Stimulated activated CD4-positive, alpha-beta T cell treated with anti-CD3 and anti-CD28 coated beads, Interleukin-15, amount 100 ng/mL, for 24 hours (primary cell): Measurements from ENCODE around the gene DDX20.

ENCODE experiments used
- DNase-seq: peaks from one replicate; pipeline ENCODE4 v3.0.0-alpha.2; 2020

Gene DDX20

DNA sequence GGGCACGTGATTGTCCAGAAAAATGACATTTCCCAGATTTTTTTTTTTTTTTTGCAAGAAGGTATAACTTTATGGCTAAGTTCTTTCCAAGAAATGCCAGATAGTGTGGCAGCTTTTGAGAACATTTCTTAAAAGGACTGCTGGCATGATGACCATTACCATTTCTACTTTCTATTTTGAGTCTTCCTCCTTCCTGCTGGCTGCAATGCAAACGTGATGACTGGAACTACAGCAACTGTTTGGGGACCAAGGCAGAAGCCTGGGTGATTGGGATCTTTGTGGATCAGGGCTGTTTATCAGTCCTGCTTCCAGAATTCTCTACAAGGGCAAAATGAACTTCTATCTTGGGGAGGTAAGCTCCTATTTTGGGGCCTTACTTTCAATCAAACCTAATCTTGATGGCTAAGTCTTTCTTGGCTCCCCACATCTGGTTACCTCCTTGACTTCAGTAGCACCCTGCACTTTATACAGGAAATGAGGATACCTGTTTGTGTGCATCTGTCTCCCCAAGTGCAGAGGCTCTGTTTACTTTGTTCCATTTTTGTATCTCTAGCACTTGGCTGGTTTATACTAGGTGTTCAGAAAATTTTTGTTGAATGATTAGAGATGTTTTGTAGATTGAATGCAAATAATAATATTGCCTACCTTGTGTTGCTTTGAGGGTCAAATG lies 3.7 kb upstream of the DDX20 start:
- DNase-seq = no peak

DNA sequence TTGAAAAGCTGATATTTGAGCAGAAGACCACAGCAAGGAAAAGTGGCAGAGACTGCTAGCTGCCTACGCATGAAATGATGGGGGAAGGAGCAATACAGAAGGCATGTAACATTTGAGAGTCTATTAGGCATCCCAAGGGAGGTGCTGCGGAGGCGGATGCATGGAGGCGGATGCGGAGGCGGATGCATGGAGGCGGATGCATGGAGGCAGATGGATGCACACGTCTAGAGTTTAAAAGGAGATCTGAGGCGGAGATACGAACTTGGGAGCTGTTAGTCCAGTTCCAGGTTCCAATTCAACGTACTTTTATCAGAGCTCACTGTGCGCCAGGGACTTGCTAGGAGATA lies 744 bp upstream of the DDX20 start:
- DNase-seq = peak; percentile 49

GRCh38 chr1:111756124-111756513 lies 418 bp downstream of the DDX20 start:
- DNase-seq = no peak

DNA sequence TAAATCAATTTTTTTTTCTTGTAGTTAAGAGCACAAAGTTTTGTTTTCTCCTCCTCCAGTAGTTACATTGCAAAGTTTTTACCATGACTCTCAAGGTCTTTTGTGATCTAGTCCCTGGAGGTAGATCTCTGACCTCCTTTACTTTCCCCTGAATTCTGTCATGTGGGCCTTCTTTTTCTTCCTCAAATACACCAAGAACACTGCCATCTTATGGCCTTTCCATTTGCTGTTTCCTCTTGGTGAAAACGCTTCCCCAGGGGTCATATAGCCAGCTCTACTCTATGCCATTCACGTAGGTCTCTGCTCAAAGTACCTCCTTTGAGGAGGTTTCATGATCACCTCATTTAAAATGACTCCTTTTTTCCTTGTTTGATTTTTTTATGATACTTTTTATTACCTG lies 2.7 kb downstream of the DDX20 start:
- no peak for DNase-seq

GRCh38 chr1:111761717-111762116 lies 6.0 kb downstream of the DDX20 start:
- DNase-seq = no peak

GRCh38 chr1:111762332-111762731 lies 6.6 kb downstream of the DDX20 start:
- DNase-seq = no peak

DNA sequence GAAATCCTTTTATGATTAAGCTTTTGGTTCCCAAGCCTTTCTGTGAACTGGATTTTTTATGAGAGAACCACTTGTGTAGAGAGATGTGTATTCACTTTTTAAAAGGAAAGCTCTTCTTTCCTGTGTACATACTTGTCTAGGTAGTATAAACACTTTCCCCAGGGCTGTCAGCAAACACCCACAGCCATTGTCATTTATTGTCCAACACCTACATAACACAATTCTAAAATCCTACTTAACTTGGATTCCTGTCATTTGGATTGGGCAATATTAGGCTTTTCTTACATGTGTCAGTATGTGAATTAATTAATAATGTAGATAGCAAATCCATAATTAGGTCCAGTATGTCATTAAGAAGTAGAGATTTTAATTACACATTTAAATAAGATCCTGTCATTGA lies 12.3 kb downstream of the DDX20 start:
- no peak for DNase-seq

GRCh38 chr1:111768625-111769024 lies 12.9 kb downstream of the DDX20 start:
- no peak for DNase-seq

- peak; percentile 46 for DNase-seq
Observed at GRCh38 chr1:111769517-111770146, 13.9 kb downstream of the DDX20 start.

DNA sequence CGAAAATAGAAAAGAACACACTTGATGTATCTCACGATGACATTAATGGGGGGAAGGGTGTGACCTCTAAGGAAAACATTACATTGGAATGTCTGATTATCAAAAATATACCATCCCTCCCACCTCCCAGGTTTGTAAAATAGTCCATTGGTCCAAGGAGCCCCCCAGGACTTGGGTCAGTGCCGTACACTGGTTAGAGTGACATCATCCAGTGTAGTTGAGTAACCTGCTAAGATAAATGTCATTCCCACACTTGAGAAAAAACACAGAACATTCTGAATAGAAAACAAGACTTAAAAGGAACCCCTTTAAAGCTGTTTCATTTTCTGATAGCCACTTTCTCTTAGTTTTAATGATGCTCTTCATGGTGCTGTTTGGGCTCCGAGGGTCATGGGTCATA lies 15.2 kb downstream of the DDX20 start:
- no peak for DNase-seq

DNA sequence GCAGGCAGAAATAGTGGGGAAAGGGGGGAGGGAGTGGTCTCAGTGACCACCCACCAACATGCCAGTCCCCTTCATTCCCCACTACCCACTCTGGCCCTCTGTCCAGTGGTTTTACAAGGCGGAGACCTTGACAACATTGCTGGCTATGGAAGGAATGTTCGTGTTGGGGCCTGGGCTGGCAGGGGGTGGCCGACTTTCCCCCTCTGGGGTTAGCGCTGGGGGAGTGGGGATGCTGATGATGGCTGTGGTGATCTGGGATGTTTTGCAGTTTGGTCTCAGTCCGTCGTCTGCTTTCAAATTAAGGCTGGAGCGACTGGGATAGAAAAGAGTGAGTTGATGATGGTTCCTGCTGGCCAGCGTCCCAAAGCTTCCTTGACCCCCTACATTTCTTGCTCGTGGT lies 20.3 kb downstream of the DDX20 start:
- no peak for DNase-seq

- DNase-seq = no peak
Observed at GRCh38 chr1:111776391-111776790, 20.7 kb downstream of the DDX20 start.

DNA sequence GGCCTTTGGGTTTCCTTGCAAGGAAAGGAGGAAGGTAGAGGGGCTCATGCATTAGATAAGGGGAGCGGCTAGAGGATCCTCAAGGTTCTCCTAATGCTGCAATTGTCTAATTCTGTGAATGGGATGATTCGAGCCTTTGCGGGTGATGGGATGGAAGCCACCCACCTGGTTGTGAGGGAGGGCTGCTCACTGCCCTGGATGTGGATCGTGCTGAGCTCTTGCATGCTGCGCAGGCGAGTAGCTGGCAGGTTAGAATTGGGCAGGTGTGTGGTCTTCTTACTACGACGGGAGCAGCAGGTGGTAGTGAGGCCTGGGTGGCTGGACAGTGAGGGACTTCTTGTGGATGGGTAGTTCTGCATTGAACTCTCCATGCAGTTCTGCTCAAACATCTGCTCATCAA lies 21.2 kb downstream of the DDX20 start:
- no peak for DNase-seq

- DNase-seq = no peak
Observed at GRCh38 chr1:111777301-111777700, 21.6 kb downstream of the DDX20 start.

- DNase-seq = no peak
Observed at GRCh38 chr1:111778066-111778465, 22.4 kb downstream of the DDX20 start.

DNA sequence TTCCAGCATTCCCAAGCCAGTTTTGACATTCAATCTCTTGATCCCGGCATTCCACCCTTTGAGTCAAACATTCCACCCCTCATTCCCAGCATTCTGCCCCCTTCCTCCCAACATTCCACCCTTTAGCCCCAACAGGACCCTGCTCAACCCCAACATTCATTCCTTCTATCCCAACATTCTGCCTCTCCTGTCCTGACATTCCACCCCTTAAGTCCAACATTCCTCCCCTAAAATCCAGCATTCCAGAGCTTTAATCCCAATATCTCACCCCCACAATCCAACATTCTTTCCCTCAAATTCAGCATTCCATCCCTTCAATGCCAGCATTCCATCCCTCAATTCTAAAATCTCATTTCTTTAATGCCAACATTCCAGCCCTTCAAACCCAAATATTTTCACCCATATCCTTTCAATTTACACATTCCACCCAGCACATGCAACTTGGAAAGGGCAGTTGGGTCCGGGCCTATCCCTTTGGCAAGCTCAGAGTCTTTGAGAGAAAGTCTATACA lies 22.9 kb downstream of the DDX20 start:
- no peak for DNase-seq

- no peak for DNase-seq
Observed at GRCh38 chr1:111779546-111779945, 23.8 kb downstream of the DDX20 start.

- DNase-seq = no peak
Observed at GRCh38 chr1:111784273-111784901, 28.7 kb downstream of the DDX20 start.

GRCh38 chr1:111786669-111787207 lies 31.0 kb downstream of the DDX20 start:
- DNase-seq = no peak

DNA sequence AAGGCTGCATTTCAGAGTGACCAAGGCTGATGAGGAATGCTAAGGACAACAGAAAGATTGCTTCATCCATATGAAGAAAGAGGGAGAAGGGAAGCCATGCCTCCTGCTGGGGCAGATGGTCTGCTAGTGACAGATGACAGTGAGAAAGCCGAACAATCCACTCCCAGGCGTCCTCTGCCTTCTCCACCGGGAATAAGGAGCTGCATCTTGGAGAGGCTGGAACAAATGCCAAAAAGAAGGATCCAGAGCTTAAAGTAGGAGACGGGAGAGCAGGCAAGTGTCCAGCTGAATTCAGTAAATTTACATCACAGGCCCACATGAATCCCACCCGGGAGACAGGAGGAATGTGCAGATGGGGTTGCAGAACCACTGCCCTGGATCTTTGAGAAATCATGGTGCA lies 33.4 kb downstream of the DDX20 start:
- no peak for DNase-seq

- DNase-seq = no peak
Observed at GRCh38 chr1:111789666-111790316, 34.1 kb downstream of the DDX20 start.

- no peak for DNase-seq
Observed at GRCh38 chr1:111791776-111792175, 36.1 kb downstream of the DDX20 start.

DNA sequence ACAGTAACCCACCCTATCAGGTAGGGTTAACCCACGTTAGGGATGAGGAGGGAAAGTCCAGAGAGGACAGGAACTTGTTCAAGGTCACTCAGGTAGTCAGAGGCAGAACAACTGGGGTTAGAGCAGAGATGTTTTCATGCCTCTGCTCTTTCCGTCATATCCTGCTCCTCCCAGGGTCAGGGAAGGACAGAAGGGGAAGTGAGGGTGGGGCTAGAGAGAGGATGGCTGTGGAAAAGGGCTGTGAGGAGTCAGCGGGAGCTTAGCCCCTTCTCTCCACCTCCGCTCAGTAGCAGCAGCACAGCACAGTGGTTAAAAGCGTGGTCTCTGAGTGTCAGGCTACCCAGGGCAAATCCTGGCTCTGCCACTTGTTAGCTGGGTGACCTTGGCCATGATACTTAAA lies 36.5 kb downstream of the DDX20 start:
- no peak for DNase-seq

GRCh38 chr1:111793923-111794322 lies 38.2 kb downstream of the DDX20 start:
- no peak for DNase-seq
